RWPE1 (cell line): ENCODE measurements around the gene KIAA0232.

Experiments
- CTCF ChIA-PET: fragments of 350-600 bp; sonication (Branson Sonifier 250); formaldehyde crosslinking; extraction: SDS; loops from one replicate; lab custom pipeline; 2021; lab: Yijun Ruan, JAX
- POLR2A ChIA-PET: fragments of 400-600 bp; formaldehyde crosslinking; extraction: SDS; loops from one replicate; lab custom pipeline; 2020; ENCODE audit warnings: antibody characterized with exemption; ENCODE audit not compliant: low non-redundant PET; lab: Yijun Ruan, JAX
- DNase-seq: peaks from one replicate; pipeline ENCODE4 v3.0.0; 2012; ENCODE audit warnings: low spot score
- H3K27ac ChIP-seq: fragments of 450-650 bp; 2 replicates; pipeline ENCODE4 v1.5.1; 2017
- CTCF ChIP-seq: fragments of 450-650 bp; conservative IDR thresholded peaks from 2 replicates; pipeline ENCODE4 v1.5.1; 2017; ENCODE audit warnings: low read depth, mild to moderate bottlenecking

Gene KIAA0232

DNA sequence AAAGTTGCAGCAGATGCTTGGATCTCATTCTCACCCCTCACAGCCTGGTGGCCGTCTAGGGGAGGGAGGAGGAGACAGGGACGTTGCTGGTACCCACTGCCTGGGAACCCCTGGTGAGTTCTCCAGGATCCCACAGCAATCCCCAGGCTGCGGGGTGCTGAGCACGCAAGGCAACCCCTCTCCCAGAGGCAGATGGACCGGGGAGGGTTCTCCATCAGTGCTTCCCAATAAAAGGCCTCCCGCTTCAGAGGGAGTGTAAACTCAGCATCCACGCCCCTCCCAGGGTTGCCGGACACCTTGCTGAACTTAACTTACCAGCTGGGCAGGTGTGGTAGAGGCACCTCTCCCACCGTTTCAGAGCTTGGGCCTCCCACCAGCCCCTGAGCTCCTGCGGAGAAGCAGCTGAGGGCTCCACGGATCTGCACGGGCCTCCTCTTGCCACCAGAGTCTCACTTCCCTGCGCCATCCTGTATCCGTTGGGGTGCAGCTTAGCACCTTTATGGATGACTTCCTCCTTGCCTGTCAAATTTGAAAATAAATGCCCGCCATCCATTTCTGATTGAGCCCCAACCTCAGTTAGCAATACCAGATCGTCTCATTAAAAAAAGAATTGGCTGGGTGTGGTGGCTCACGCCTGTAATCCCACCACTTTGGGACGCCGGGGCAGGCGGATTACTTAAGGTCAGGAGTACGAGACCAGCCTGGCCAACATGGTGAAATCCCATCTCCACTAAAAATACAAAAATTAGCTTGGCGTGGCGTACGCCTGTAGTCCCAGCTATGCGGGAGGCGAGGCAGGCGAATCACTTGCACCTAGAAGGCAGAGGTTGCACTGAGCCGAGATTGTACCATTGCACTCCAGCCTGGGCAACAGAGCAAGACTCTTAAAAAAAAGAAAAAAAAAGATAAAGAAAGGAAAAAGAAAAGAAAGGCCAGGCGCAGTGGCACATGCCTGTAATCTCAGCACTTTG lies 112.3 kb downstream of the KIAA0232 start:
- ChIA-PET POLR2A (no interaction called here), CTCF (no interaction called here)
- no peak for DNase-seq
- no peak for TF ChIP-seq CTCF
- H3K27ac ChIP-seq, result no peak overlapping the region

DNA sequence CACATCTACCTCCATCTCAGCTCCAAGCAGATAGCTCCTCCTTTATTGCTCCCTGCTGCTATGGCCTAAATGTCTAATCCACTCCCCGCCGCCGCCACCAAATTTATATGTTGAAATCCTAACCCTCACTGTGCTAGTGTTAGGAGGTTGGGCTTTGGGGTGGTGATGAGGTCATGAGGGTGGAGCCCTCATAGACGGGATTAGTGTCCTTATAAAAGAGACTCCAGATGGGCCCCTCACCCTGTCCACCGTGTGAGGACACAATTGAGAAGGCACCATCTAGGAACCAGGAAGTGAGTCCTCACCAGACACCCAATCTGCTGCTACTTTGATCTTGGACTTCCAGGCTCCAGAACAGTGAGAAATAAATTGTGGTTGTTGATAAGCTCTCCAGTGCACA lies 113.5 kb downstream of the KIAA0232 start:
- no peak for TF ChIP-seq CTCF
- no peak for DNase-seq
- POLR2A ChIA-PET, result no interaction called here

DNA sequence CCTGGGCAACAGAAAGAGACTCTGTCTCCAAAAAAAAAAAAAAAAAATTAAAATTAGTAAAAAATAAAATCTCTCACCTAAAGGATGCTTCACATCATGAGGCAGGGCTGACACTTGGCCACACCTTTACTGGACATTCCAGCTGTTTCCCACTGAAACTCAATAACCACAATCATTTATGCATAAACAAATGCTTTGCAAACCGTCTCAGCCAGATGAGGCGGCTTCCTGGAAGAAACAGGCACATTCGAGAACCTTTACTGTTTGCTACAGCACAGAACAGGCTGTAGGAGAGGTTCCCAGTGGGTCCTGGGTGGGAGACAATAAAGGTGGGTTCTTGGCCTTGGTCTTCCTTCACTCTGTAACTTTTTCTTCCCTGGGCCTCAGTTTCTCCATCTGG lies 116.2 kb downstream of the KIAA0232 start:
- no peak for DNase-seq
- TF ChIP-seq CTCF, result no peak
- no peak overlapping the region for H3K27ac ChIP-seq
- ChIA-PET POLR2A (no interaction called here), CTCF (no interaction called here)

More for the DNA sequence above, 113.5 kb downstream of the KIAA0232 start:
- CTCF ChIA-PET, result no interaction called here
- H3K27ac ChIP-seq, result no peak overlapping the region

GRCh38 chr4:6900181-6900812 lies 117.8 kb downstream of the KIAA0232 start:
- no peak for TF ChIP-seq CTCF
- H3K27ac ChIP-seq, result no peak overlapping the region
- ChIA-PET POLR2A (no interaction called here), CTCF (no interaction called here)
- no peak for DNase-seq

DNA sequence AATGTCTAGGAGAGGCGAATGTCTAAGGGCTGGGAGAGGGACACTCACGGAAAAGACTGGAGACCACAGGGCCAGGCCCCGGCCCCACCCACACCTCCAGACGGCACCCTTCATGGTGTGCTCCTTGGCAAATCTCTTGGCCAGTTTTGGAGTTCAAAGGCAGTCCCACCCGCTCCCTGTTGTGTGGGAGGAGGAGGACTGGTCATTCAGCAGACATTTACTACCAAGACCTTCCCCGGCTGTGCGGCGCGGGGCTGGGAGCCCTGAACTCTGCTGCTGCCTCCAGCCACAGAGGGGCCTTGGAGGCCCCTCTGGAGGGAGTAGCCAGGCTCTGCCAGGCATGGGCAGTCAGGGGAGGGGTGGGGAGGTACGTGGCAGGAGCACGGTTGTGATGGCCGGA lies 118.4 kb downstream of the KIAA0232 start:
- CTCF ChIA-PET, result no interaction called here
- no peak for TF ChIP-seq CTCF
- POLR2A ChIA-PET, result no interaction called here
- DNase-seq, result no peak
- no peak overlapping the region for H3K27ac ChIP-seq

DNA sequence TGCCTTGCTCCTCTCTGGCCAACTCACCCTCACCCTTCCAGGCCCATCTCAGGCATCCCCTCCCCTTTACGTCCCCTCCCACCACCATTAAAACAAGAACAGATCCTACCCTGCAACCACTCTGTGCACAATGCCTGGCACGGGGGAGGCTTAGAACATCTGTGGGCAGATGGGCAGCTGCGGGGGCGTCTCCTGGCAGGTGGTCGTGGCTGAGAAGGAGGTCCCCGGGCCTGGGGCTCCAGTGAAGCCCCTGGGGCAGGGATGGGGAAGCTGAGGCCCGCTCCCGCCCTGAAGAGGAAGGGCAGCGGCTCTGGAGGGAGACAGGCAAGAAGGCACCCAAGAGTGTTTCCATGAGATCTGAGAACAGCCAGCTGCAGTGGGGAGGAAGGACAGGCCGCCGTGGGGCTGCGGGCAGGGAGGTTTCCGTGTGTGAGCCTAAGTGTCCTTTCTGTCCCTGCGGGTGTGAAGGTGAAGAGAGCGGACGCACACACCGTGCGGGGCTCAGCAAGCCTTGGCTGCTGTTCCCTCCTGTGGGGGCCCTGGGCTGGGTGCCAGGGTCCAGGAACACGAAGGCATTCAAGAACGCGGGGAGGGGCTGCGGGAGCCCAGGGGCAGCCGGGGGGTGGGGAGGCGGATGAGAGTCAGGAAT lies 119.3 kb downstream of the KIAA0232 start:
- H3K27ac ChIP-seq, result no peak overlapping the region
- no peak for TF ChIP-seq CTCF
- CTCF ChIA-PET, result no interaction called here
- POLR2A ChIA-PET, result no interaction called here
- no peak for DNase-seq
